AG04450 (cell line): ENCODE results near the gene MESP1. TPM values are rescaled to one million over a fixed set of nuclear protein-coding genes. Genes with fewer than 3 reads are reported as not detected.

Experiments
- CTCF ChIA-PET: fragments of 300-600, 350-600 bp; formaldehyde crosslinking; extraction: SDS; loops from one replicate; lab custom pipeline; 2022; ENCODE audit warnings: antibody characterized with exemption, inconsistent platforms; lab: Charles Lee
- POLR2A ChIA-PET: fragments of 350-600 bp; formaldehyde crosslinking; extraction: SDS; loops from one replicate; lab custom pipeline; 2021; ENCODE audit warnings: antibody characterized with exemption, inconsistent platforms; lab: Yijun Ruan, JAX
- DNase-seq: peaks from one replicate; pipeline ENCODE4 v3.0.0-alpha.2; 2011; ENCODE audit warnings: low read depth, low spot score
- H3K27ac ChIP-seq: one replicate; pipeline ENCODE4 v1.5.1; 2012; ENCODE audit warnings: low read depth, low read length, control low read depth
- H3K27me3 ChIP-seq: one replicate; pipeline ENCODE4 v1.6.0; 2012; ENCODE audit warnings: low read length; ENCODE audit not compliant: control insufficient read depth, insufficient read depth
- H3K4me3 ChIP-seq: 2 replicates; pipeline ENCODE4 v1.5.1; 2011; ENCODE audit warnings: mild to moderate bottlenecking, low read depth, low read length, control low read depth
- H3K9me3 ChIP-seq: 2 replicates; pipeline ENCODE4 v1.5.1; 2012; ENCODE audit warnings: low read length; ENCODE audit not compliant: control insufficient read depth, insufficient read depth
- polyA plus RNA-seq: library from polyadenylated mRNA; depleted of rRNA; stranded (reverse); fragments of >200 nt; gene quantifications from 2 replicates; pipeline ENCODE4 v1.2.3, GENCODE V29; 2011
- TF ChIP-seq, protein P1 (sequence below): IDR thresholded peaks from 2 replicates; pipeline ENCODE4 v1.5.1; 2011; ENCODE audit warnings: low read depth, low read length, control low read depth, inconsistent platforms

MESP1 gene
- polyA plus RNA-seq, 1 experiment = 0.17 TPM

GRCh38 chr15:89754361-89755154 is 3.5 kb upstream of the MESP1 start:
- POLR2A ChIA-PET = no interaction called here
- Histone ChIP-seq H3K4me3 (no peak overlapping the region), H3K27ac (no peak overlapping the region), H3K9me3 (no peaks in the 10 kb centered on the region; the same call in 1 of the 2 replicates), H3K27me3 (peaks cover 8% of the 10 kb centered on the region)
- TF ChIP-seq, protein P1, sequence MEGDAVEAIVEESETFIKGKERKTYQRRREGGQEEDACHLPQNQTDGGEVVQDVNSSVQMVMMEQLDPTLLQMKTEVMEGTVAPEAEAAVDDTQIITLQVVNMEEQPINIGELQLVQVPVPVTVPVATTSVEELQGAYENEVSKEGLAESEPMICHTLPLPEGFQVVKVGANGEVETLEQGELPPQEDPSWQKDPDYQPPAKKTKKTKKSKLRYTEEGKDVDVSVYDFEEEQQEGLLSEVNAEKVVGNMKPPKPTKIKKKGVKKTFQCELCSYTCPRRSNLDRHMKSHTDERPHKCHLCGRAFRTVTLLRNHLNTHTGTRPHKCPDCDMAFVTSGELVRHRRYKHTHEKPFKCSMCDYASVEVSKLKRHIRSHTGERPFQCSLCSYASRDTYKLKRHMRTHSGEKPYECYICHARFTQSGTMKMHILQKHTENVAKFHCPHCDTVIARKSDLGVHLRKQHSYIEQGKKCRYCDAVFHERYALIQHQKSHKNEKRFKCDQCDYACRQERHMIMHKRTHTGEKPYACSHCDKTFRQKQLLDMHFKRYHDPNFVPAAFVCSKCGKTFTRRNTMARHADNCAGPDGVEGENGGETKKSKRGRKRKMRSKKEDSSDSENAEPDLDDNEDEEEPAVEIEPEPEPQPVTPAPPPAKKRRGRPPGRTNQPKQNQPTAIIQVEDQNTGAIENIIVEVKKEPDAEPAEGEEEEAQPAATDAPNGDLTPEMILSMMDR = no peak
- no peak for DNase-seq
- CTCF ChIA-PET = interaction anchor here (0.6 to 19.0 kb wide), 4 partner anchors 16 to 134 kb away, joined by 4 to 498 read pairs (median 12); partner anchors contain the start of gene MESP2

DNA sequence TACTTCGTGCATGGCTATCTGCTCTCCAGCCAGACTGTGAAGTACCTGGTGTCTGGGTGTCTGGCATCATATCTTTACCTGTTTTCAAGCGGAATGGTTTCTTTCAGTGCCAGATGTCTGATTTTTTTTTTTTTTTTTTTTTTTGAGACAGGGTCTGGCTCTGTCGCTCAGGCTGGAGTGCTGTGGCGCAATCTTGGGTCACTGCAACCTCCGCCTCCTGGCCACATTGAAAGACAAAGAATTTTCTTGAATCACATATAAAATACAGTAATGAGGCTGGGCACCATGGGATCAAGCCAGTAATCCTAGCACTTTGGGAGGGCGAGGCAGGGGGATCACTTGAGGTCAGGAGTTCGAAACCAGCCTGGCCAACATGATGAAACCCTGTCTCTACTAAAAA is 2.8 kb upstream of the MESP1 start:
- POLR2A ChIA-PET = no interaction called here
- Histone ChIP-seq H3K9me3 (no peaks in the 10 kb centered on the region; the same call in 1 of the 2 replicates), H3K27me3 (peaks cover 14% of the 10 kb centered on the region), H3K27ac (no peak overlapping the region), H3K4me3 (no peak overlapping the region)
- DNase-seq = no peak
- TF ChIP-seq, protein P1 = no peak
- CTCF ChIA-PET = interaction anchor here (0.6 to 19.0 kb wide), 4 partner anchors 15 to 135 kb away, joined by 4 to 498 read pairs (median 12); partner anchors contain the start of gene MESP2

DNA sequence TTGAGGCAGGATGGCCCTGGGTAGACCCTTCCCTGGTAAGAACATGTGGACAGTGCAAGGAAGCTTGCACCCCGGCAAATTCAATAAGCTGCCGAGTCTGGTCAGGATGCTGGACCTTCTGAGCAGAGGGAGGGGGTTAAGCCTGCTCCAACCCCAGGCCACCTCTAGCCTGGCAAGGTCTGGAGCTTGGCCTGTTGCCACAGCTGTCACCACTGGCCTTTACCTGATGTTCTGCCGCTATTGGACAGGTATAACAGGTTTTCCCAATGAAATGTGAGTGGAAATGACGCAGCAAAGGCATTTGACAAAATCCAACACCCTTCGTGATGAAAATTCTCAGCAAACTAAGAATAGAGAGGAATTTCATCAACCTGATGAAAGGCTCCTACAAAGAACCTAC is 699 bp upstream of the MESP1 start:
- H3K9me3 ChIP-seq = no peaks in the 10 kb centered on the region; the same call in 1 of the 2 replicates
- TF ChIP-seq, protein P1 = no peak
- no peak overlapping the region for H3K4me3 ChIP-seq
- CTCF ChIA-PET = interaction anchor here (1.6 to 19.0 kb wide), 3 partner anchors 9 to 136 kb away, joined by 8 to 498 read pairs (median 21); no protein-coding TSS in a partner anchor
- DNase-seq = no peak
- POLR2A ChIA-PET = no interaction called here
- no peak overlapping the region for H3K27ac ChIP-seq
- peaks cover 27% of the 10 kb centered on the region for H3K27me3 ChIP-seq

GRCh38 chr15:89749951-89750559 is 994 bp downstream of the MESP1 start:
- TF ChIP-seq, protein P1 = no peak
- Histone ChIP-seq H3K4me3 (peak overlapping the region; percentile 59), H3K27ac (no peak overlapping the region), H3K27me3 (peaks cover 37% of the 10 kb centered on the region), H3K9me3 (no peaks in the 10 kb centered on the region; the same call in 1 of the 2 replicates)
- CTCF ChIA-PET = interaction anchor here (1.0 to 19.0 kb wide), 4 partner anchors 10 to 138 kb away, joined by 6 to 498 read pairs (median 17); no protein-coding TSS in a partner anchor
- DNase-seq = no peak
- POLR2A ChIA-PET = interaction anchor here (0.9 kb wide), 1 partner anchor 11 kb away, joined by 4 read pairs; no protein-coding TSS in a partner anchor
